Upper lobe of right lung (tissue), 1 donor: ENCODE measurements around the gene UNC5A. TPM values are rescaled to one million over a fixed set of nuclear protein-coding genes. Genes with fewer than 3 reads are reported as not detected.

Experiments used
- ATAC-seq: fragments of 200-7000 bp; cut with Tn5 transposase; one replicate; pipeline ENCODE4 v1.9.1; 2020; ENCODE audit warnings: mild to moderate bottlenecking, moderate library complexity
- DNase-seq: peaks from one replicate; pipeline ENCODE4 v3.0.0-alpha.2; 2020
- H3K27ac ChIP-seq: fragments of 200-600 bp; one replicate; pipeline ENCODE4 v1.8.0; 2022
- H3K27me3 ChIP-seq: fragments of 200-600 bp; one replicate; pipeline ENCODE4 v1.8.0; 2022; ENCODE audit warnings: mild to moderate bottlenecking
- H3K36me3 ChIP-seq: fragments of 200-600 bp; one replicate; pipeline ENCODE4 v1.8.0; 2022
- H3K4me1 ChIP-seq: fragments of 200-600 bp; one replicate; pipeline ENCODE4 v1.8.0; 2022
- H3K4me3 ChIP-seq: fragments of 200-600 bp; one replicate; pipeline ENCODE4 v1.8.0; 2022; ENCODE audit warnings: mild to moderate bottlenecking
- H3K9me3 ChIP-seq: fragments of 200-600 bp; one replicate; pipeline ENCODE4 v1.8.0; 2022
- intact Hi-C: fragments of 100-400 bp; cut with DNase I; formaldehyde crosslinking; loops from one replicate; pipeline ENCODE4 v1.11.0; 2022
- total RNA-seq: library from RNA; stranded (reverse); fragmentation: NEBNext Ultra II Directional; extraction: Animal tissue kit (Norgen Biotek cat#: 25700); gene quantifications from one replicate; pipeline ENCODE4 v1.2.1, GENCODE V29; 2021
- TF ChIP-seq, protein P1 (sequence below): fragments of 200-600 bp; IDR thresholded peaks from one replicate; pipeline ENCODE4 v1.8.0; 2022; ENCODE audit warnings: antibody characterized with exemption
- donor health status: DM: no; HTN: yes; CAD: no; lungs with severe emphysema.

Gene UNC5A
- total RNA-seq, 1 donor from 2014 or later = 0.46 TPM

DNA sequence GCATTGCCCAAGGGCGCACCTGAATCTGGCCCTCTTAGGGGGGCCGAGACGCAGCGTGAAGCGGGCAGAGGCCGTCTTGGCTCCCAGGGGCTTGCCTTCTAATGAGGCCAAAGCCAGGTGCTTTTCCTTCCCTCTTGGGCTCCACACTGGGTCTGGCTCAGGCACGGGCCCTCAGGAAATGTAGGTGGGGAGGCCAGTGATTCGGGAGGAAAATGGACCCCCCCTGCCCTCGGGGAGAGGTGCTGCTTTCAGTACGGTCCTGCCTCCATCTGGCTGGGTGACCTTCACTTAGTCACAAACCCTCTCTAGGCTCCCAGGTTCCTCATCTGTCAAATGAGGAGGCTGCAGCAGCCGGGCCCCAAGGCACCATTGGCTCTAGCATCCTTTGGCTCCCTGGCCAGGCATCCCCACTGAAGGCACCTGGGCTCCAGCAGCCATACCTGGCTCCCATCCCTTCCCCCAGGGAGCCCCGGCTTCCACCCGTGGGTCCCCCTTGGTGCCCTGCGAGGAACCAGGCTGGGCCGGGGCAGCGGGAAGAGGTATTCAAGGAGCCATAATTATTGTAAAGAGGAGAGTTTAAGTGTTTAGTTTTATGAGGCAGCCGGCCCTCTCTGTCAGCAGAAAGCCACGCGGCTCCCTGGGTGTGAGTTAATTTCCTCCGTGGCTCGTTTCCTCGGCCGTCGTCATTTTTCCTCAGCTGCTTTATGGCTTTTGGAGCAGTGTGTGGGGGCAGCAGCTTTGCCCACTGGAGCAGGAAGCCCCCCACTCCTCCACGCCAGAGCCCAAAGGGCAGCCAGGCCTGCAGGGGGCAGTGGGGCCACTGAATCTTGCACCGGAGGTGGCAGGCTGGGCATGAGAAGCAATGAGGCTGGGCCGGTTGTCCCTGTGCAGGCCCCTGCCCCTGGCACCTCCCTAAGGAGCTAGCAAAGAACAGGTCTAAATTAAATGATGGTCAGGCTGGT is 24.9 kb upstream of the UNC5A start:
- Histone ChIP-seq H3K27ac (no peak overlapping the region), H3K36me3 (no peaks in the 10 kb centered on the region), H3K4me1 (no peaks in the 10 kb centered on the region), H3K4me3 (no peak overlapping the region), H3K27me3 (peaks cover 39% of the 10 kb centered on the region), H3K9me3 (no peaks in the 10 kb centered on the region)
- intact Hi-C loops = no loop called here
- TF ChIP-seq, protein P1, sequence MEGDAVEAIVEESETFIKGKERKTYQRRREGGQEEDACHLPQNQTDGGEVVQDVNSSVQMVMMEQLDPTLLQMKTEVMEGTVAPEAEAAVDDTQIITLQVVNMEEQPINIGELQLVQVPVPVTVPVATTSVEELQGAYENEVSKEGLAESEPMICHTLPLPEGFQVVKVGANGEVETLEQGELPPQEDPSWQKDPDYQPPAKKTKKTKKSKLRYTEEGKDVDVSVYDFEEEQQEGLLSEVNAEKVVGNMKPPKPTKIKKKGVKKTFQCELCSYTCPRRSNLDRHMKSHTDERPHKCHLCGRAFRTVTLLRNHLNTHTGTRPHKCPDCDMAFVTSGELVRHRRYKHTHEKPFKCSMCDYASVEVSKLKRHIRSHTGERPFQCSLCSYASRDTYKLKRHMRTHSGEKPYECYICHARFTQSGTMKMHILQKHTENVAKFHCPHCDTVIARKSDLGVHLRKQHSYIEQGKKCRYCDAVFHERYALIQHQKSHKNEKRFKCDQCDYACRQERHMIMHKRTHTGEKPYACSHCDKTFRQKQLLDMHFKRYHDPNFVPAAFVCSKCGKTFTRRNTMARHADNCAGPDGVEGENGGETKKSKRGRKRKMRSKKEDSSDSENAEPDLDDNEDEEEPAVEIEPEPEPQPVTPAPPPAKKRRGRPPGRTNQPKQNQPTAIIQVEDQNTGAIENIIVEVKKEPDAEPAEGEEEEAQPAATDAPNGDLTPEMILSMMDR = no peak
- no peak for ATAC-seq
- DNase-seq = peak; percentile 48

DNA sequence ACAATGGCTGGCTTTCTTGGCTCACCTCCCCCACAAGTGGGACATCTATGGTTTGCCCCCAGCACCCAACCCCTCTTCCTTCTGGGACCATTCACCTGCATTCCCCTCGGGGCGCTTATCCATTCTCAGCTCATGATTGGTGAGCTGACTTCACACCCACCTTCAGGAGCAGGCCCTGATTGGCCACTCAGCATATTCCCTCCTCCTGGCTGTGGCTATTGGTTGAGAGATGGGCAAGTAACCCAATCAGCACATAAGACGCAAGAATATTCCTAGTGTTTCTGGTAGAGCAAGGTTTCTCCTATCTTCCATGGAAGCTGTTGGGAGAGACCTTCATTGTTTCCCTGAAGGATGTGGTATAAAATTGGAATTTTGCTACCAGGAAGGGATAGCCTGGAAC is 22.7 kb upstream of the UNC5A start:
- H3K27me3 ChIP-seq = peaks cover 45% of the 10 kb centered on the region
- DNase-seq = peak; percentile 7
- intact Hi-C loops = no loop called here

DNA sequence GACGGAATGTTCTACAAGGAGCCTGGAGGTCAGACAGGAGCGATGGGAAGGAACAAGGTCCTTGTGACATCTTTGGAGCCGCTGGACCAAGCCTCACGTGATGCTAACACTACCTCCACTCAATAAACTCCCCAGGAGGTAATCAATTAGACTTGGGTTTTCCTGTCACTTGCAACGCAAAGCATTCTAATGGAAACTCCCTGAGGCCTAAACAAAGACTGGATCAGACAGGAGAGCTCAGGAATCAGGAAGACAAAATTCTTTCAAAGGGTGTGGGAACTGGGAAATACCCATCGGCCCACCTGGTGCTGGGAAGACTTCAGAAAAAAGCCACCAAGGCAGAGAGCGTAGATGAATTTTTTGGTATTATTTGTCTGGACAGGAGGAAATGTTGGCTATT is 22.3 kb upstream of the UNC5A start:
- Histone ChIP-seq H3K9me3 (no peaks in the 10 kb centered on the region), H3K27ac (no peak overlapping the region), H3K4me1 (no peaks in the 10 kb centered on the region), H3K36me3 (no peaks in the 10 kb centered on the region), H3K4me3 (no peak overlapping the region), H3K27me3 (peaks cover 50% of the 10 kb centered on the region)
- TF ChIP-seq, protein P1 = no peak
- no peak for ATAC-seq
- intact Hi-C loops = no loop called here
- DNase-seq = no peak

More for the DNA sequence above, 22.7 kb upstream of the UNC5A start:
- Histone ChIP-seq H3K9me3 (no peaks in the 10 kb centered on the region), H3K4me1 (no peaks in the 10 kb centered on the region), H3K27ac (no peak overlapping the region), H3K36me3 (no peaks in the 10 kb centered on the region), H3K4me3 (no peak overlapping the region)
- ATAC-seq = no peak
- TF ChIP-seq, protein P1 = no peak

DNA sequence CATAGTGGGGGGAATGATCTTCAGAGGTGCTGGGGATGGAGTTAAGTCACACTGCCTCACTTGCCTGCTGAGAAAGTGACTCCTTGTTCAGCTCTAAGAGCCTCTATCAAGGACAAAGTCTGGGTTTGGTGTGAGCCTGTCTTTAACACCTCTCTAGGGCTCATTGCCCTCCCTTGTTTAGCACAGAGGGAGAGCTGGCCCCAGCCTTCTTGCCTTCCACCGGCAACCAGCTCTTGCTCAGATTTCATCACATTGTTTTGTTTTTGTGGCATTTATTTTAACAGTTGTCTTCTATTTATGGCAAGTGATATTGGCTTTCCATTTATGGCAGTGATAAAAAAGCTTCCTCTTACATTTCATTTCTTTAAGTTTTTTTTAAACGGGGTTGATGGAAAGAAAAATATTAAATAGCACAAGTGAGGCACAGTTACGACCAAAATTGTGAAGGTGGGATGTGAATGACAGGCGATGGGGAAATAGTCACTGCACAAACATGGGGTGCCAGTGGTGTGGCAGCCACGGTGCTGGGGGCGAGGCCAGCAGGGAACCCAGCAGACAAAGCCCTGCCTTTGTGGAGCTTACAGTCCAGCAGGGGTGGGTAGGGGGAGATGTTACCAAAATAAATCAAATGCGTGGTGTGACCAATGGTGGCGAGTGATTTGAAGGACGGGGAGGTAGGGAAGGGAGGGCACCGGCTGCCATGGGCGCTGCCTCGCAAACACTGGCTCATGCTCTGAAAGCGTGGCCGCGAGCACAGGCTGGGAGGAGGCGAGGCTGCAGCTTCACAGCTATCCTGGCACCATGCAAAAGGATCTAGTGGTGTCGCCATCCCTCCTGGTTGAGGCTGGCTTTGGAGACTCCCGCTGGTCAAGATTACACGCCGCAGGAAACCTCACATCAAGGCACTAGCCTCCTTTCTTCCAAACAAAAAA is 21.2 kb upstream of the UNC5A start:
- Histone ChIP-seq H3K4me1 (no peaks in the 10 kb centered on the region), H3K9me3 (no peaks in the 10 kb centered on the region), H3K4me3 (no peak overlapping the region), H3K27me3 (peaks cover 55% of the 10 kb centered on the region), H3K36me3 (no peaks in the 10 kb centered on the region), H3K27ac (no peak overlapping the region)
- no peak for DNase-seq
- intact Hi-C loops = no loop called here
- no peak for ATAC-seq
- TF ChIP-seq, protein P1 = no peak

DNA sequence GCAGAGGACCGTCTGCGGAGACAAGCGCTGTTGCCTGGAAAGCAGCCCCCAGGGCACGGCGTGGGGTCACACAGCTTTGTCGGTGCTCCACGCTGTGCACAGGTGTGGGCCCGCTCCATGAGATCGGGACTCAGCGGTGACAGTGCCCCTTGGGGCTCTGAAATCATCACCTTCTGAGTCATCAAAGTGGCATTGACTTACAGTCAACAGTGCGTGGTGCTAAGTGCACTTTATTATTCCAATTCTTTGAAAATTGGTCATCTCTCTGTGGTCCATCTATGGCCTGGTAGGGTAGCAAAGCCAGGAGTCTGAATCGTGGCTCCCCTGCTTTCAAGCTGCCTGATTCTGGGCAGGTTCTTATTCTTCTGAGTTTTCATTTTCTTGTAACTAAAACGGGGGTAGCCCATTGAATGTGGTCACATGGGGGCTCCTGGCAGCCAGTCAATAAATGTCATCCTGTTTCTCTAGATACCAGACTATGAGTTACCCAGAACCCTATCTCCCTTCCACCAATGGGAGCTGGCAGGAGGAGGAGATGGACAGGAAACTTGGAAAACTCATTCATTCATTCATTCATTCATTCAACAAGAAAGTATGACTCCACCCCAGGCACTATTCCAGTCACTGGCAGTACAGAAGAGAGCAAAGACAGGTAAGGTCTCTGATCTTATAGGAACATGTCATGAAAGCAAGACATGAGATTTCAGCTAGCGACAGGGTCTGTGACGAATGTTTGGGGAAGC is 20.3 kb upstream of the UNC5A start:
- Histone ChIP-seq H3K9me3 (no peaks in the 10 kb centered on the region), H3K27me3 (peaks cover 55% of the 10 kb centered on the region), H3K4me3 (no peak overlapping the region), H3K36me3 (no peaks in the 10 kb centered on the region), H3K27ac (no peak overlapping the region), H3K4me1 (no peaks in the 10 kb centered on the region)
- TF ChIP-seq, protein P1 = no peak
- ATAC-seq = no peak
- intact Hi-C loops = no loop called here
- DNase-seq = no peak
